ENCODE results near the gene TSGA10IP.

DNA sequence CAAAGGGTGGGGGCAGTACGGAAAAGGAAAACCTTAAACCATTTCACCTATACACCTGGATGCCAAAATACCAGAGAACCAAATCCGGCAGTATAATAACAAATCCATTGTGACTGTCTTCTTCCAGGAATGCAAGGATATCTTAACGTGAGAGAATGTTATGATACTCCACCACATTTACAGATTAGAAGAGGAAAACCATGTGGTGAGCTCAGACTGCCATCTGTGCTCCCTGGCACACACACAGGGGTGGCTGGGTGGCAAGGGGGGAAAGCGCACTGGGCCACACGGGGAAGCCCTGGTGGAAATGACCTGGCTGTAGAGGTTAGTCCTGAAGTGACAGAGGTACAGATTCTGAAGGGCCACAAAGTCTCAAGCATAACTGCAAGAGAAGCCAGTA is 46.8 kb downstream of the TSGA10IP start:
- TF ChIP-seq, protein P1, sequence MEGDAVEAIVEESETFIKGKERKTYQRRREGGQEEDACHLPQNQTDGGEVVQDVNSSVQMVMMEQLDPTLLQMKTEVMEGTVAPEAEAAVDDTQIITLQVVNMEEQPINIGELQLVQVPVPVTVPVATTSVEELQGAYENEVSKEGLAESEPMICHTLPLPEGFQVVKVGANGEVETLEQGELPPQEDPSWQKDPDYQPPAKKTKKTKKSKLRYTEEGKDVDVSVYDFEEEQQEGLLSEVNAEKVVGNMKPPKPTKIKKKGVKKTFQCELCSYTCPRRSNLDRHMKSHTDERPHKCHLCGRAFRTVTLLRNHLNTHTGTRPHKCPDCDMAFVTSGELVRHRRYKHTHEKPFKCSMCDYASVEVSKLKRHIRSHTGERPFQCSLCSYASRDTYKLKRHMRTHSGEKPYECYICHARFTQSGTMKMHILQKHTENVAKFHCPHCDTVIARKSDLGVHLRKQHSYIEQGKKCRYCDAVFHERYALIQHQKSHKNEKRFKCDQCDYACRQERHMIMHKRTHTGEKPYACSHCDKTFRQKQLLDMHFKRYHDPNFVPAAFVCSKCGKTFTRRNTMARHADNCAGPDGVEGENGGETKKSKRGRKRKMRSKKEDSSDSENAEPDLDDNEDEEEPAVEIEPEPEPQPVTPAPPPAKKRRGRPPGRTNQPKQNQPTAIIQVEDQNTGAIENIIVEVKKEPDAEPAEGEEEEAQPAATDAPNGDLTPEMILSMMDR (conservative IDR thresholded peaks at IDR 0.05) = no peak
- TF ChIP-seq EZH2 (IDR thresholded peaks at IDR 0.05; ENCODE audit: low read depth) = no peak

Data from PC-9 (cell line).